LoVo (cell line): ENCODE measurements around the gene CDC42BPG.
A peak's percentile ranks its signal among the peaks of the same experiment; 100 is the strongest.

Experiments used
- DNase-seq: peaks from one replicate; pipeline ENCODE4 v3.0.0-alpha.2; 2016; ENCODE audit warnings: low spot score

Gene CDC42BPG

GRCh38 chr11:64844330-64845128 lies at the start of gene CDC42BPG:
CDC42BPG (minus strand) TSS chr11:64844653; CDS start chr11:64844569, 84 bp downstream.
- DNase-seq: peak; percentile 83

GRCh38 chr11:64893194-64894069 lies 49.0 kb upstream of the CDC42BPG start:
- DNase-seq: peak; percentile 90

- no peak for DNase-seq
Measured at GRCh38 chr11:64892838-64893193, 48.4 kb upstream of the CDC42BPG start.

GRCh38 chr11:64892411-64892831 lies 48.0 kb upstream of the CDC42BPG start:
- peak; percentile 14 for DNase-seq

- no peak for DNase-seq
Measured at GRCh38 chr11:64891880-64892279, 47.4 kb upstream of the CDC42BPG start.

- DNase-seq: peak; percentile 78
Measured at GRCh38 chr11:64891215-64891848, 46.9 kb upstream of the CDC42BPG start.

GRCh38 chr11:64890522-64890939 lies 46.1 kb upstream of the CDC42BPG start:
- no peak for DNase-seq

- DNase-seq: peak; percentile 90
Measured at GRCh38 chr11:64888729-64889511, 44.5 kb upstream of the CDC42BPG start.

- DNase-seq: no peak
Measured at GRCh38 chr11:64888406-64888728, 43.9 kb upstream of the CDC42BPG start.

GRCh38 chr11:64887757-64888405 lies 43.4 kb upstream of the CDC42BPG start:
- peak; percentile 67 for DNase-seq

GRCh38 chr11:64887234-64887756 lies 42.8 kb upstream of the CDC42BPG start:
- no peak for DNase-seq

GRCh38 chr11:64885367-64886286 lies 41.2 kb upstream of the CDC42BPG start:
- DNase-seq: no peak

- no peak for DNase-seq
Measured at GRCh38 chr11:64884019-64884418, 39.6 kb upstream of the CDC42BPG start.

- DNase-seq: no peak
Measured at GRCh38 chr11:64883575-64883974, 39.1 kb upstream of the CDC42BPG start.

- DNase-seq: no peak
Measured at GRCh38 chr11:64882243-64882642, 37.8 kb upstream of the CDC42BPG start.

- no peak for DNase-seq
Measured at GRCh38 chr11:64881476-64881875, 37.0 kb upstream of the CDC42BPG start.

- DNase-seq: no peak
Measured at GRCh38 chr11:64880240-64881001, 36.0 kb upstream of the CDC42BPG start.

- DNase-seq: no peak
Measured at GRCh38 chr11:64879244-64879900, 34.9 kb upstream of the CDC42BPG start.
